K562 (cell line): ENCODE measurements around the gene MAML1. TPM values are rescaled to one million over a fixed set of nuclear protein-coding genes. Genes with fewer than 3 reads are reported as not detected.

Experiments used
- BCOR ChIP-seq: fragments of 450-650 bp; IDR thresholded peaks from 2 replicates; pipeline ENCODE4 v1.6.1; 2016
- COPS2 ChIP-seq: fragments of 450-650 bp; conservative IDR thresholded peaks from 2 replicates; pipeline ENCODE4 v1.6.1; 2016; ENCODE audit warnings: mild to moderate bottlenecking, moderate library complexity
- POLR2H ChIP-seq: IDR thresholded peaks from 2 replicates; pipeline ENCODE4 v1.6.1; 2016; ENCODE audit warnings: missing genetic modification characterization, low read depth, mild to moderate bottlenecking, control low read depth, missing compliant biosample characterization, moderate library complexity
- SMC3 ChIP-seq: conservative IDR thresholded peaks from 2 replicates; pipeline ENCODE4 v1.6.1; 2011; ENCODE audit warnings: low read depth, low read length, improper control_type of control experiment; ENCODE audit not compliant: insufficient read depth
- SNRNP70 ChIP-seq: fragments of 200-400 bp; formaldehyde crosslinking; optimal IDR thresholded peaks from 2 replicates; pipeline ENCODE3; 2017; ENCODE audit warnings: low read depth, low read length
- ZNF239 ChIP-seq: fragments of 250-450 bp; sonication (Bioruptor Pico); IDR thresholded peaks from 2 replicates; pipeline ENCODE4 v1.4.0; 2020; ENCODE audit warnings: mild to moderate bottlenecking
- ZNF445 ChIP-seq: fragments of 250-450 bp; sonication (Bioruptor Pico); IDR thresholded peaks from 2 replicates; pipeline ENCODE4 v1.4.0; 2020; ENCODE audit warnings: low read depth, mild to moderate bottlenecking, moderate library complexity
- polyA plus RNA-seq, 8 experiments: library from polyadenylated mRNA; depleted of rRNA in 4 of 8; stranded (reverse) in 5 of 8; unstranded in 3 of 8; fragments of >200 nt; fragmentation: Nextera tagmentation in 2 of 8; fragmentation: Illumina TruSeq in 1 of 8; extraction: Ambion mirVana in 2 of 8; extraction: Trizol in 1 of 8; gene quantifications; 2 replicates each; pipeline versions ENCODE4 v1.2.1 to v1.2.3, GENCODE V29; 2011 to 2014; ENCODE audit warnings: inconsistent platforms in 1 of 8, missing spikeins in 1 of 8
- total RNA-seq, 7 experiments: library from RNA; depleted of rRNA in 6 of 7; stranded (reverse); fragments of >200 nt in 6 of 7; fragmentation: Illumina TruSeq in 2 of 7; extraction: Trizol in 2 of 7; gene quantifications; 2 replicates each; pipeline versions ENCODE4 v1.2.1 to v1.2.3, GENCODE V29; 2011 to 2021; ENCODE audit warnings: low replicate concordance in 1 of 7
- TF ChIP-seq, protein P1 (sequence below): fragments of 450-650 bp; IDR thresholded peaks from 2 replicates; pipeline ENCODE4 v1.6.1; 2017; ENCODE audit warnings: mild to moderate bottlenecking, moderate library complexity
- TF ChIP-seq, protein P2 (sequence below): sonication (generic); formaldehyde crosslinking; IDR thresholded peaks from 2 replicates; pipeline ENCODE4 v1.9.0; 2022; ENCODE audit warnings: mild to moderate bottlenecking, missing genetic modification reagents
- TF ChIP-seq, protein P3 (sequence below): fragments of 200-800 bp; sonication (Bioruptor generic); IDR thresholded peaks from 2 replicates; pipeline ENCODE4 v1.6.1; 2016; ENCODE audit warnings: missing genetic modification characterization, missing compliant biosample characterization
- TF ChIP-seq, protein P4 (sequence below): IDR thresholded peaks from 2 replicates; pipeline ENCODE4 v1.6.1; 2014; ENCODE audit warnings: antibody characterized with exemption
- TF ChIP-seq, protein P5 (sequence below): fragments of 150-350 bp; IDR thresholded peaks from 2 replicates; pipeline ENCODE4 v1.6.1; 2014; ENCODE audit warnings: low read depth, mild to moderate bottlenecking, low read length, borderline replicate concordance
- TF ChIP-seq, protein P6 (sequence below): sonication (generic); formaldehyde crosslinking; IDR thresholded peaks from 2 replicates; pipeline ENCODE4 v1.8.1; 2023; ENCODE audit warnings: mild to moderate bottlenecking, missing genetic modification reagents

Gene MAML1
- total and polyA plus RNA-seq, 9 of the 15 experiments (the other 6 are each of a cell fraction or from before 2014, with no cell fraction given): 0.32 to 18.4 (median 7.0) TPM

DNA sequence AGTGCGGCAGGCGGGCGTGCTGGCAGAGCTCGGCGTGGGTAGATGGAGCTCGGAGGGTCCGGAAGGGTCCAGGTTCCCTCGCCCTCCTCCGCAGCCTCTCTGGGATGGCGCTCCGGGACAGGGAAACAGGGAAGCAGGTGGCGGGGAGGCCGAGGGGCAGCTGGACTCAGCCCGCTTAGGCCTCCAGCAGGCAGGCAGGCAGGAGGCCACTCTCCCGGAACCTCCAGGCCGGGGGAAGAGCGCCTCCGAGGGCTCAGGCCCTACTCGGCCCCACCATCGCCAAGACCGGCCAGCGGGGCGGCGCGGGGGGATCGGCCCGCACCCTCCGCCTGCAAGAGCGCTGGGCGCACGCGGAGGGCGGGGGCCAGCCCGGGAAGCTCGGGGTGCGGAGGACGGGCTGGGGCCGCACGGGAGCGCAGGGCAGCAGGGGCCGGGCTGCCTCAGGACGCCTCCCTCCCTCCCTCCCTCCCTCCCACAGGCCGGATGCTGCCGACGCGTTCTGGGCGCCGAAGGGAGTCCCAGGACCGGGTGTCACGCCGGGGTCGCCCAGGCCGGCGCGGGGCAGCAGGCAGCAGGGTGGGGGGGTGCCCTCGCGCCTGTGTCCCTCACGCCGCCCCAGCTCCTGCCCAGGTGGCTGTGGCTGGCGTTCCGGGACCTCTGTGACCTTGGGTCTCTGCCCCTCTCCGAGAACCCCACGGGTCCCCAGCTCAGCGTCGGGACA, 73.1 kb downstream of the MAML1 start (continued):
- TF ChIP-seq SNRNP70 (no peak), BCOR (no peak), SMC3 (no peak), ZNF239 (CRISPR knock-in tag) (no peak), ZNF445 (CRISPR knock-in tag) (no peak), POLR2H (tag) (no peak), COPS2 (no peak)
- TF ChIP-seq, protein P1, sequence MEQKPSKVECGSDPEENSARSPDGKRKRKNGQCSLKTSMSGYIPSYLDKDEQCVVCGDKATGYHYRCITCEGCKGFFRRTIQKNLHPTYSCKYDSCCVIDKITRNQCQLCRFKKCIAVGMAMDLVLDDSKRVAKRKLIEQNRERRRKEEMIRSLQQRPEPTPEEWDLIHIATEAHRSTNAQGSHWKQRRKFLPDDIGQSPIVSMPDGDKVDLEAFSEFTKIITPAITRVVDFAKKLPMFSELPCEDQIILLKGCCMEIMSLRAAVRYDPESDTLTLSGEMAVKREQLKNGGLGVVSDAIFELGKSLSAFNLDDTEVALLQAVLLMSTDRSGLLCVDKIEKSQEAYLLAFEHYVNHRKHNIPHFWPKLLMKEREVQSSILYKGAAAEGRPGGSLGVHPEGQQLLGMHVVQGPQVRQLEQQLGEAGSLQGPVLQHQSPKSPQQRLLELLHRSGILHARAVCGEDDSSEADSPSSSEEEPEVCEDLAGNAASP: no peak
- TF ChIP-seq, protein P2, sequence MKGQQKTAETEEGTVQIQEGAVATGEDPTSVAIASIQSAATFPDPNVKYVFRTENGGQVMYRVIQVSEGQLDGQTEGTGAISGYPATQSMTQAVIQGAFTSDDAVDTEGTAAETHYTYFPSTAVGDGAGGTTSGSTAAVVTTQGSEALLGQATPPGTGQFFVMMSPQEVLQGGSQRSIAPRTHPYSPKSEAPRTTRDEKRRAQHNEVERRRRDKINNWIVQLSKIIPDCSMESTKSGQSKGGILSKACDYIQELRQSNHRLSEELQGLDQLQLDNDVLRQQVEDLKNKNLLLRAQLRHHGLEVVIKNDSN: no peak
- TF ChIP-seq, protein P3, sequence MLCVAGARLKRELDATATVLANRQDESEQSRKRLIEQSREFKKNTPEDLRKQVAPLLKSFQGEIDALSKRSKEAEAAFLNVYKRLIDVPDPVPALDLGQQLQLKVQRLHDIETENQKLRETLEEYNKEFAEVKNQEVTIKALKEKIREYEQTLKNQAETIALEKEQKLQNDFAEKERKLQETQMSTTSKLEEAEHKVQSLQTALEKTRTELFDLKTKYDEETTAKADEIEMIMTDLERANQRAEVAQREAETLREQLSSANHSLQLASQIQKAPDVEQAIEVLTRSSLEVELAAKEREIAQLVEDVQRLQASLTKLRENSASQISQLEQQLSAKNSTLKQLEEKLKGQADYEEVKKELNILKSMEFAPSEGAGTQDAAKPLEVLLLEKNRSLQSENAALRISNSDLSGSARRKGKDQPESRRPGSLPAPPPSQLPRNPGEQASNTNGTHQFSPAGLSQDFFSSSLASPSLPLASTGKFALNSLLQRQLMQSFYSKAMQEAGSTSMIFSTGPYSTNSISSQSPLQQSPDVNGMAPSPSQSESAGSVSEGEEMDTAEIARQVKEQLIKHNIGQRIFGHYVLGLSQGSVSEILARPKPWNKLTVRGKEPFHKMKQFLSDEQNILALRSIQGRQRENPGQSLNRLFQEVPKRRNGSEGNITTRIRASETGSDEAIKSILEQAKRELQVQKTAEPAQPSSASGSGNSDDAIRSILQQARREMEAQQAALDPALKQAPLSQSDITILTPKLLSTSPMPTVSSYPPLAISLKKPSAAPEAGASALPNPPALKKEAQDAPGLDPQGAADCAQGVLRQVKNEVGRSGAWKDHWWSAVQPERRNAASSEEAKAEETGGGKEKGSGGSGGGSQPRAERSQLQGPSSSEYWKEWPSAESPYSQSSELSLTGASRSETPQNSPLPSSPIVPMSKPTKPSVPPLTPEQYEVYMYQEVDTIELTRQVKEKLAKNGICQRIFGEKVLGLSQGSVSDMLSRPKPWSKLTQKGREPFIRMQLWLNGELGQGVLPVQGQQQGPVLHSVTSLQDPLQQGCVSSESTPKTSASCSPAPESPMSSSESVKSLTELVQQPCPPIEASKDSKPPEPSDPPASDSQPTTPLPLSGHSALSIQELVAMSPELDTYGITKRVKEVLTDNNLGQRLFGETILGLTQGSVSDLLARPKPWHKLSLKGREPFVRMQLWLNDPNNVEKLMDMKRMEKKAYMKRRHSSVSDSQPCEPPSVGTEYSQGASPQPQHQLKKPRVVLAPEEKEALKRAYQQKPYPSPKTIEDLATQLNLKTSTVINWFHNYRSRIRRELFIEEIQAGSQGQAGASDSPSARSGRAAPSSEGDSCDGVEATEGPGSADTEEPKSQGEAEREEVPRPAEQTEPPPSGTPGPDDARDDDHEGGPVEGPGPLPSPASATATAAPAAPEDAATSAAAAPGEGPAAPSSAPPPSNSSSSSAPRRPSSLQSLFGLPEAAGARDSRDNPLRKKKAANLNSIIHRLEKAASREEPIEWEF: no peak
- TF ChIP-seq, protein P4, sequence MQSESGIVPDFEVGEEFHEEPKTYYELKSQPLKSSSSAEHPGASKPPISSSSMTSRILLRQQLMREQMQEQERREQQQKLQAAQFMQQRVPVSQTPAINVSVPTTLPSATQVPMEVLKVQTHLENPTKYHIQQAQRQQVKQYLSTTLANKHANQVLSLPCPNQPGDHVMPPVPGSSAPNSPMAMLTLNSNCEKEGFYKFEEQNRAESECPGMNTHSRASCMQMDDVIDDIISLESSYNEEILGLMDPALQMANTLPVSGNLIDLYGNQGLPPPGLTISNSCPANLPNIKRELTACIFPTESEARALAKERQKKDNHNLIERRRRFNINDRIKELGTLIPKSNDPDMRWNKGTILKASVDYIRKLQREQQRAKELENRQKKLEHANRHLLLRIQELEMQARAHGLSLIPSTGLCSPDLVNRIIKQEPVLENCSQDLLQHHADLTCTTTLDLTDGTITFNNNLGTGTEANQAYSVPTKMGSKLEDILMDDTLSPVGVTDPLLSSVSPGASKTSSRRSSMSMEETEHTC: no peak
- TF ChIP-seq, protein P5, sequence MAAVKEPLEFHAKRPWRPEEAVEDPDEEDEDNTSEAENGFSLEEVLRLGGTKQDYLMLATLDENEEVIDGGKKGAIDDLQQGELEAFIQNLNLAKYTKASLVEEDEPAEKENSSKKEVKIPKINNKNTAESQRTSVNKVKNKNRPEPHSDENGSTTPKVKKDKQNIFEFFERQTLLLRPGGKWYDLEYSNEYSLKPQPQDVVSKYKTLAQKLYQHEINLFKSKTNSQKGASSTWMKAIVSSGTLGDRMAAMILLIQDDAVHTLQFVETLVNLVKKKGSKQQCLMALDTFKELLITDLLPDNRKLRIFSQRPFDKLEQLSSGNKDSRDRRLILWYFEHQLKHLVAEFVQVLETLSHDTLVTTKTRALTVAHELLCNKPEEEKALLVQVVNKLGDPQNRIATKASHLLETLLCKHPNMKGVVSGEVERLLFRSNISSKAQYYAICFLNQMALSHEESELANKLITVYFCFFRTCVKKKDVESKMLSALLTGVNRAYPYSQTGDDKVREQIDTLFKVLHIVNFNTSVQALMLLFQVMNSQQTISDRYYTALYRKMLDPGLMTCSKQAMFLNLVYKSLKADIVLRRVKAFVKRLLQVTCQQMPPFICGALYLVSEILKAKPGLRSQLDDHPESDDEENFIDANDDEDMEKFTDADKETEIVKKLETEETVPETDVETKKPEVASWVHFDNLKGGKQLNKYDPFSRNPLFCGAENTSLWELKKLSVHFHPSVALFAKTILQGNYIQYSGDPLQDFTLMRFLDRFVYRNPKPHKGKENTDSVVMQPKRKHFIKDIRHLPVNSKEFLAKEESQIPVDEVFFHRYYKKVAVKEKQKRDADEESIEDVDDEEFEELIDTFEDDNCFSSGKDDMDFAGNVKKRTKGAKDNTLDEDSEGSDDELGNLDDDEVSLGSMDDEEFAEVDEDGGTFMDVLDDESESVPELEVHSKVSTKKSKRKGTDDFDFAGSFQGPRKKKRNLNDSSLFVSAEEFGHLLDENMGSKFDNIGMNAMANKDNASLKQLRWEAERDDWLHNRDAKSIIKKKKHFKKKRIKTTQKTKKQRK: no peak
- TF ChIP-seq, protein P6, sequence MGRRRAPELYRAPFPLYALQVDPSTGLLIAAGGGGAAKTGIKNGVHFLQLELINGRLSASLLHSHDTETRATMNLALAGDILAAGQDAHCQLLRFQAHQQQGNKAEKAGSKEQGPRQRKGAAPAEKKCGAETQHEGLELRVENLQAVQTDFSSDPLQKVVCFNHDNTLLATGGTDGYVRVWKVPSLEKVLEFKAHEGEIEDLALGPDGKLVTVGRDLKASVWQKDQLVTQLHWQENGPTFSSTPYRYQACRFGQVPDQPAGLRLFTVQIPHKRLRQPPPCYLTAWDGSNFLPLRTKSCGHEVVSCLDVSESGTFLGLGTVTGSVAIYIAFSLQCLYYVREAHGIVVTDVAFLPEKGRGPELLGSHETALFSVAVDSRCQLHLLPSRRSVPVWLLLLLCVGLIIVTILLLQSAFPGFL (CRISPR knock-in tag): no peak
